GM19324 (cell line): ENCODE results near the gene TCHP.

Experiments used
- ATAC-seq: cut with Tn5 transposase; IDR thresholded peaks from one replicate; pipeline ENCODE4 v1.9.1; 2021; ENCODE audit warnings: mild to moderate bottlenecking, moderate library complexity; ENCODE audit not compliant: unreplicated experiment, low FRiP score

The TCHP gene

DNA sequence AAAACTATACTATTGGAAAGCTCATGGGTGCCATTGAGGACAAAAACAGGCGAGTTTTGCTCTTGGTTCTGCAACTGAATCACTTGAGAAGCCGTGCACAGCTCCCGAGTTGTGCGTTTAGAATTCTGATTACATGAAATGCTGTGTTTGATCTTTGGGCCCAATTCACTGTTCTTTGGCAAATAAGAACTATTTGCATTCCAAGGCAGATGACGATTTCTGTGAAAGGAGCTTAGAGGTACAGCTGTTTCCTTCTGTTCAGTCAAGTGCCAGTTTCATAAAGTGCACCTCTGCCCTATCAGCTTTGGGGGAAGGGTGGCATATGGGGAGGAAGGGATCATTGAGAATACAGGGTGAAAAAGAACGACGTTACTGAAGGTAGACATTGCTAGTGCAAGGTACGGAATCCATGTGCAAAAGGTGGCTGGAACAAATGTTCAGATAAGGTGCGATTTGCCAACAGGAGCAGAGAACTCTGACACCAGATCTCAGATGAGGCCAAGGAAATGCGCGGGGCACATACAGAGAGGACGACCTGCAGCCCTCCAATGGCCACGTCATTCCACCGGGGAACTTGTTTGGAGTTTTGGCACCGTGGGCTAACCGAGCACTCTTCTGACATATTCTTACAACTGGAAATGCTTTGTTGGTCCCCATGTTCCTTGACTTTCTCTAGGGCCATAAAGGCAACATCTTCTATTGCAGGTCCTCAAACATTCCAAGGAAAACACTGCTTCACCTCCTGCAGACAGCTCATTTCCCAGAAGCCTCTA lies 30.1 kb downstream of the TCHP start:
- ATAC-seq = no peak

DNA sequence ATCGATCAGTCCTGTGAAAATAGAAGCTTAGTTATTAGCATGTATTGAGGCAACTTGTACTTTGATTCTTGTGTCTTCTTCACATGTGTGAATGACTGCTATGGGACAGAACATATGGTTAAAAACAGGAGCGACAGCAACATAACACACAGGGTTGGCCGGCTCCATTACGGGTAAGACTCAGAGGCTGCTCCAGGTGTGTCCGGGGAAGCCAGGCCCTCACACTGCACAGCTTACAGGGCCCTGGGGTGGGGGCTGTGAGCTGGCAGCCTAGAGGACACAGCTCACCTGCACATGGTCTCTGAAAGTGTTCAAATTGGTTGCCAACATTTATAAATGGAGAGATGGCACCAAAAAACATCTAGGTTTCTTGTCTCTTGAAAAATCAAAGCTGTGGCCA lies 31.1 kb downstream of the TCHP start:
- ATAC-seq = no peak

DNA sequence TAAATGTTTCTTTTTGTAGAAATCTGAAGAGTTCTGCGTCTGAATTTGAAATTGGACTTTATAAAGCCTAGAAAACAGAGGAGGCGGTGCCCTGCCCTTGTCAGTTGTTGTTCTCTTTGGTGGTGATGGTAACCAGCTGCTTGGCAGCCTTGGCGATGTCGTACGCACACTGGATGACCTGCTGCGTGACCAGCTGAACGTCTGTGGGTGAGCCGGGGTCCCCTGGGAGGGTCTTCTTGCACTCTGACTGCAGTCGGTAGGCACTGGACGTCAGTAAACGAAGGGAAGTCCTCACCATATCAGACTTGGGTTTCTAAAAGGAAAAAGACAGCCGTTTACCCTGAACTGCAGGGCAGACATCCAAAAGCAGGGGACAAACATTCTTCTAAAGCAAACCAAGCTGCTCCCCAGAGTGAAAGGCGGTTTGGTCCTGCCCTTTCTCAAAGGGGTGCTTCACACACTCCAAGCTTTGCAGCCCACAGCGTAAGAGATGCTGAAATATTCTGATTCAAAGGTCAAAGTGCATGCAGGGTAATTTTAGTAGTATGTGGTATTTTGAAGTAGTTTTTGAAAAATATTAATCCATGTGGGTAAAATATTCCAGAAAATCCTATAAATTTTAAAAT lies 32.9 kb downstream of the TCHP start:
- no peak for ATAC-seq

DNA sequence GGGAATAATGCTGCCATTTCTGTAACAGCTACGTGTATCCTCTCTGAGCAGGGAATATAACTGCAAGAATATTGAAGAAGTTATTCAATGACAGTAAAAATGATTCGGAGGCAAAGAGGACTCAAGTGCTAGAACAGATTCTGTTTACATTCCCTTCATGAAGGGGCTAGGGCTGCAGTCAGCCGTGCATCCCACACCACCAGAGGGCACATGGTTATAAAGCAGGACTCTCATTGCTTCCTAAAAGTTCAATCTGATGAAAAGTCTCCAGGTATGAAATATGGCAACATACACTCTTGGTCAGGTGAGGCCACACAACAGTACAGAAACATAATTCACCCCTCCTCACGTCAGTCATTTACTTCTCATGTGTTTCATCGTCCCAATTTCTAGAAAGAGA lies 34.0 kb downstream of the TCHP start:
- ATAC-seq = no peak

DNA sequence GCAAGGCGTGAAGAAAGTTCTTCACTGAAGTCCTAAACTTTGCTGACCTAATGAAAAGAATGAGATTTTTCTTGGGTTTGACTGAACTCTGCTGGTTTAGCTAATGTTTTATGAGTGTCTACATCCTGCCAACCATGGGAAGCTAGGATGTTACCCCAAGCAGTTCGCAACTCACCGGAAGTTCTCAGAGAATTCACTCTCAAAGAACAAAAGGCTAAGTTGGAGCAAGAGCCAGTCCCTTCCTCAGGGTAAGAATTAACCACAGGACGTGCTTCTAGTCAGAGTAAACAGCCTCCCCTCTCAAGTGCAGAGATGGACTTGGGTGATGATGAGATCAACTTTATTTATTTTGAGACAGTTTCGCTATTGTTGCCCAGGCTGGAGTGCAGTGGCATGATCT lies 37.3 kb downstream of the TCHP start:
- no peak for ATAC-seq

DNA sequence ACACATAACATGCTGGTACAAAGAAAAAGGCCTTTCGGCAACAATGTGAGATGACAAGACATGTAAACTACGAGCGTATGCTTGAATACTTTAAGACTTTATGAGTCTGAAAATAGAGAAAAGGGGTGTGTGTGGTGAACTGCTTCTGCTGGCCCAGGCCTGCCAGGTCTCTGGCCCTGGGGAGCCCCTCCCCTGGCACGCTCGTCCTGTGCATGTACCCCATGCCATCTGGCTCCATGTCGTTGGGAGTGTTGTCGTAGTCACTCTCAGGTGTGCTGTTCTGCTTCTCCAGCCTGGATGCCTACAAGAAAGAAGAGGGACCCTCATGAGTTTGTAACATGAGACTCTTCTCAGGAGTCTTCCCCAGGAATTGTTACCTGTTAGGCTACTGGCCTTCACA lies 38.9 kb downstream of the TCHP start:
- no peak for ATAC-seq

DNA sequence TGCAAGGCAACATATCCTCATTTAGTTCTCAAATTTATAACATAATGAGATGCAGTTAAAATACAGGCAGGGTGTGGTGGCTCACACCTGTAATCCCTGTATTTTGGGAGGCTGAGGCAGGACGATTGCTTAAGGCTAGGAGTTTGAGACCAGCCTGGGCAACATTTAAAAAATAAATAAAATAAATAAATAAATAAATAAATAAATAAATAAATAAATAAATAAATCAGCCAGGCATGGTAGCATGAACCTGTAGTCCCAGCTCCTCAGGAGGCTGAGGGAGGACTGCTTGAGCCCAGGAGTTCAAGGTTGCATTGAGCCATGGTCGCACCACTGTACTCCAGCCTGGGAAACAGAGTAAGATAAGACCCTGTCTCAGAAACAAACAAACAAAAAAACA lies 39.4 kb downstream of the TCHP start:
- no peak for ATAC-seq

DNA sequence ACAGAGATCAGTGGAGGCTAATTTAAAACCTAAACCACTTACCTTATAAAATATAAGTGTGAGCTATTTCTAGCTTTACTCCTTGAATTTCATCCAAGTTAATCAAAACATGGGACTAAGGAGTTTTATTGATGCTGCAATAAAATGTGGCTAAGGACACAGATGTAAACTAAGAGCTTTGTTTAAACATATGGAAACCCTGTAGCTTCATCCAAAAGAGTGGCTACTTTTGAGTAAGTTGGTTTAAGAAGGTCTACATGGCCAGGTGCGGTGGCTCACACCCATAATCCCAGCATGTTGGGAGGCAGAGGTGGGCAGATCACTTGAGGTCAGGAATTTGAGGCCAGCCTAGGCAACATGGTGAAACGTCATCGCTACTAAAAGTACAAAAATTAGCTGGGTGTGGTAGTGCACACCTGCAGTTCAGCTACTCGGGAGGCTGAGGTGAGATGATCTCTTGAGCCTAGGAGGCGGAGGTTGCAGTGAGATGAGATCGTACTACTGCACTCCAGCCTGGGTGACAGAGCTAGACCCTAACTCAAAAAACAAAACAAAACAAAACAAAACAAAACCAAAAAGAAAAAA lies 40.4 kb downstream of the TCHP start:
- ATAC-seq = no peak

DNA sequence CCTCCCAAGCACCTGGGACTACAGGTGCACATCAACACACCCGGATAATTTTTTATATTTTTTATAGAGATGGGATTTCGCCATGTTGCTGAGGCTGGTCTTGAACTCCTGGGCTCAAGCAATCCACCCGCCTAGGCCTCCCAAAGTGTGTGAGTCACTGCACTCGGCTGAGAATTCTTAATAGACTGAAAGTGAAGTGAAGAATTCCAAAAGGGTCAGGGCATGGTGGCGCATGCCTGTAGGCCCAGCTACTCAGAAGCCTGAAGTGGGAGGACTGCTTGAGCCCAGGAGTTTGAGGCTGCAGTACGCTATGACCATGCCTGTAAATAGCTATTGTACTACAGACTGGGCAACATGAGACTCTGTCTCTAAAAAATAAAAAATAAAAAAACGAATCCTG lies 43.7 kb downstream of the TCHP start:
- no peak for ATAC-seq

DNA sequence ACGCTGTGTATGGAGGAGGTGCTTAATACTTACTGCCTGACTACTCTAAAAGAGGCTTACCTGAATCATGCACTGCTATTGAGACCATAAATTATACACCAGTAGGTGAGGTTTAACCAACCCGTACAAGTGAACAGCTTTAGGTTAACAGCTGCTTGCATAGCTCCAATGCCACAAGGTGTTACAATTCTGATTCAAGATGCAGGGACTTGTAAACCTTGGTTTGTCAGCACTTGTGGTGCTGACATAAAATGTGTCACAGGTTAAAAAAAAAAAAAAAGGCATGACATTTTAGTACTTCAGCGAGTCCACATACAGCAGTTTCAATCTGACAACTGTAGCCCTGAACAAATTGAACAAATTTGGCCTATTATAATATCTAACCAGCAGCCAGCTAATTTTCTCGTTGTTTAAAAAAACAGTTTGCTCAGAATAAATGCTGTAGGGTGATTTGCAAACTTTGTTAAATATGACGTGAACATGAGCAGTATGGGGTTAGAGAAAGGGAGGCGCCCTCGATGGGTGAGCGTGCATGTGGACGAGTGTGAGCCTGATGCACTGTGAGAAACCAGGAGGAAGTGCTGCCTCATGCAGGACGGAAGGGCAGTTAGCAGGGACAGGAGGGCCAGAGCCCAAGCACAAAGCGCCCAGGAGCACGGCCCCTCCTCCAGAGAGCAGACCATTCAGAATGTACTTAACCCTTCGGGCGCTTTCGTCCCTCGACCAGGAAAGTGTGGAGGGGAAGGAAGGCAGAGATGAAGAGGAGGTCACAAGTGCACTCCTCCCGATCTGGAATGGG lies 44.7 kb downstream of the TCHP start:
- no peak for ATAC-seq

DNA sequence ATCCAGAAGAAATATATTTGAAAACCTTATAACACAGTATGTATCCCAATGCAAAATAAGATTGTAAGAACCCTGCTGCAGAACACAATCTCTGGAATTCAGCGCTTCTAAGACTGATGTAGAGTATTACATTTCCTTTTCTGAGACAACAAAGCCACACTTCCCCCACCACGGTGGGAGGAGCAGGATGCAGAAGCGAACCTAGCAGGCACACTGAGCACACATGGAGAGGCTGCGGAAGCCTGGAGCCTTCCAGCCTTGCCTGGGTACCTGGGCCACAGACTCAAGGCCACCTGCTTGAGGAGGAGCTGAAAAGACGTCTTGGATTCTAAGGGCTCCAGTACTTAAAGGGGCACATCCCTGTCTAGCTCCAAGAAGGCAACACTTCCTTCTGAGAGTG lies 46.4 kb downstream of the TCHP start:
- no peak for ATAC-seq

DNA sequence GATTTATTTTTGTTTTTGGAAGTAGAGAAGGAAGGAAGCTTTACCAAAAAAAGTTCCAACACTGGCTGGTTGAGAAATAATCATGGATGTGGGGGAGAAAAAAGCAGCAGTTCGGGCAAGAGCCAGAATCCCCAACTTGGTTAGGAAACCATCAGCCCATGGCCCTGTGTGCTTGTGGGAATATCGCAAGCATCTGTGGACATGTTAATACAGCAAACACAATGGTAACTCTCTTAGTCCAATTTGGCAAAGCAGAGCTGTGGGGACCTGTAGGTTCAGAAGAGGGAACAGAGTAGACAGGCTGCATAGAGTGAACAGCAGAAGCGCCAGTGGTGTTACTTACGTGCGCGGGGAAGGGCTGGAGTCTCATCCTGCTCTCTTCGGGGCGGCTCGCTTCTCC lies 46.8 kb downstream of the TCHP start:
- ATAC-seq = no peak

DNA sequence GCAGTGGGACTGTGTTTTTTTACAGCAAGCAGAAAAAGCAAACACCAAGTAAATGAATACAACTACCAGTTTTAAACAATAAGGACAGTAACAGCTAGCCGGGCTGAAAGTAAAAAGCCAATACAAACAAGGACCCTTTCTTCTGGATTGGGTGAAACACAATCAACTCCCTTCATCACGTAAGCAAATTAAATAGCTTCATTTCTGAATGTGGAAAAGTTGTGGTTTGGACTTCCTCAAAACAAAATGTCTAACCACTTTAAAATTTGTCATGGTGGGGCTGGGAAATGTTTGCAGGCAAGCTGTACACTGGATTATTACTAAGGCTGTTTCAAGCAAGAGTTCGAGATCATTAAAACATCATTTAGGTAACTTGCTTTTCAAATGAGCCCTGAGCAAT lies 47.4 kb downstream of the TCHP start:
- no peak for ATAC-seq

DNA sequence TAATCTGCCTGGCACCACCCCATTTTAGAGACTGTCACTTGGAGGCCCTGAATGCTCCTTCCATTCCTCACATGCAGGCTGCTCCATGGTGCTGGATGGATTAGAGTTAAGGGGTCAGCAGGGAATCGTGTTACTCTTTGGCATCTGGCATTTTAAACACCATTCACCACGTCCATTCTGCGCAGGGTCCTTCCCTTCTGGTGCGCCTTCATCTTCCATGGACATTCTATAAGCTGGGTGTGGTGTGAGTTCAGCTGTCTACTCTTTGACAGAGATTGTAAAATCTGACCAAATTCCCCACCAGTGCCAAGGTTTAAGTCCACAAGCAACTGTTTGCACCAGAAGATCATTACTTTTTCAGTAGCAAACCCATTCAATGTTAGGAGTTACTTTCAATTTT lies 48.3 kb downstream of the TCHP start:
- ATAC-seq = no peak

DNA sequence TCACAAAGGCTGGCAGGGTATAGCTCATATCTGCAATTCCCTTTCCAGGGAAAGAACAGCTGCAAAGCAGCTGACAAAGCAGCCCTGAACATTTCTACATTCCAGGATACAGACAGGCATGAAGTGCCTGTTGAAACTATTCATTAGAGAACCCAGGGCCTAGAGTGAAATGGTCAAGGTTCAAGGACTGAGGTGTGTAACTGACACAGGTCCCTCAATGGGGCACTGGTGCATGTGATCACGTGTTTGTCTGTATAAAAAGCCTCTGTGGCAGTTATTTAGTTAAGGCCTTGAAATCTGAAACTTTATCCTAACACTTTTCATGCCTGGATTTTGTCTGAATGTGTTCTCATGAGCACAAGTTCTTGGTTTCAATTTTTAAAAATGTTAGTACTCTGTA lies 49.0 kb downstream of the TCHP start:
- ATAC-seq = no peak

DNA sequence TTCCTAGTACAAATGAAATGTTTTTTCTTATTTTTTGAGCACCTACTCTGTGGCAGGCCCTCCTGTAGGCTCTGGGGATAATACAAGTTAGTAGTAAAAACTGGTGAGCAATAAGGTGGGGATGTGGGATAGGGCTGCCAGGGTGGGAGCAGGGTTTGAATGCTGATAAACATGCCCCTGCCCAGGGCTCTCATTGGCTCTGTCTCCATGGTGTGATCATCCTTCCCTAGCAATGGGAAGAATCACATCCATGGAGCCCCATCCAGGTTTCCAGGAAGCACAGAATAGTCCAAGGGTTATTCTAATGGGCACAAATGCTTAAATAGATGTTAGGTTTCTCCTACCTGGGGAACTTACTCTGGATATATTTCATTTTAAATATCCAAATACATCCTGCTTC lies 50.6 kb downstream of the TCHP start:
- ATAC-seq = no peak

DNA sequence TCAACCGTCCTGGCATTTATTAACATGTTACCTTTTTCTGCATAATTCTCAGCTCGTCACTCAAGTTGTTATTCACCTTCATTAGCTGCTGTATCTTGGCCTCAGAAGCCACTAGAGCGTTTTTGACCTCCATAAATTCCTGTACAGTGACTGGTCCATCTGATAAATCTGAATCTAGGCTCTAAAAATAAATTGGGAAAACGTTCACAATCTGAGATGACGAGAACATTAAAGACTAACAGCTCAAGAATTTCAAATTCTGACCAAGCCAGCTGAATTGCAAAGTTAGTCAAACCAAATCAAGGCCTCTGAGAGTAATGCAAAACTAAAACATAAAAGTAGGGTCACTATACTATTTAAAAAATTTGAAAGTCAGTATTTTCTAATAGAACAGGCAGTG lies 51.1 kb downstream of the TCHP start:
- no peak for ATAC-seq

DNA sequence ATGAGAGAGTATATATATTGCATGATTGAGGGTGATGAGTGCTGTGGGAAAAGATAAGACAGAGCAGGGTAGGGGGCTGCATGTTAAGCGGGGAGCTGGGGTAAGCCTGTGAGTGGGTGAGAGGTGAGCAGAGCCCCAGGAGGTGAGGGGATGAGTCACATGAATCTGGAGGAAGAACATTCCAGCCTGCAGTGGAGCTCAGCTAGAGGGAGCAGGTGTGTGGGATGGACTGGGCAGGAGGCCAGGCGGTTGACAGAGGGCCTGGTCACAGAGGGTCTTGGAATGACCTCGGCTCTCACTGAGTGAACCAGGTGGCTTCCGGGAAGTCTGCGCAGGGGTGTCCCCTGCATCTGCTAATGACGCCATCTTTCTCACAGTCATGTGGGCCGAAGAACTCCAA lies 51.7 kb downstream of the TCHP start:
- no peak for ATAC-seq

DNA sequence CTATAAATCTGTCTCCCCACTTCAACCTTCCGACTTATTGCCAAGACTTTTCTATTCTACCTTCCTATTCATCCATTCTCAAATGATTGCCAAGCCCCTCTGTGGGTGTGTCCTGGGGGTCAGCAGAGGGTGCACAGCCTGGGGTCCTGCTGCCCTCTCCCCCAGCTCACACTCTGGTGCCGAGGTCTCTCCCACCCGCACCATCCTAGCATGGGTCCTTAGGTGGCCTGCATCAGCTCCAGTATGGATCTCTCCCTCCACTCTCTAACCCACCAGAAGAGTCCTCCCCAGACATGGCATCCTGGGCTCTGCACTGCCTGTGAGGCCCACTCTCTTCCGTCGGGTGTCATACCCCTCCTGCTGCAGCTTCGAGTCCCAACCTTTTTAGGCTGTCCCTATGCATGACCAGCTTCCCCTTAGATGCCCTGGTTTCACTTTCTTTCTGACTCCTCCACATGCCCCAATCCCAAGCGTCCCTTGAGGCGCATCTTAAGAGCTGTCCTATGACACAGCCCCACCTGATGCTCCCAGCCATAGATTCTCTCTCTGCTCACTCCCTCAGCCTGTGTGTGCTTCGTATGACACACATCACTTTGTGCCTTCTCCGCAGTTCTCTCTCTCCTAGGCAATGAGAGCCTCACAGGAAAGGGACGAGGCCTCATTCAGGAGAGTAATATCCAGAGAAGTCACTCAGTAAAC lies 52.2 kb downstream of the TCHP start:
- no peak for ATAC-seq

DNA sequence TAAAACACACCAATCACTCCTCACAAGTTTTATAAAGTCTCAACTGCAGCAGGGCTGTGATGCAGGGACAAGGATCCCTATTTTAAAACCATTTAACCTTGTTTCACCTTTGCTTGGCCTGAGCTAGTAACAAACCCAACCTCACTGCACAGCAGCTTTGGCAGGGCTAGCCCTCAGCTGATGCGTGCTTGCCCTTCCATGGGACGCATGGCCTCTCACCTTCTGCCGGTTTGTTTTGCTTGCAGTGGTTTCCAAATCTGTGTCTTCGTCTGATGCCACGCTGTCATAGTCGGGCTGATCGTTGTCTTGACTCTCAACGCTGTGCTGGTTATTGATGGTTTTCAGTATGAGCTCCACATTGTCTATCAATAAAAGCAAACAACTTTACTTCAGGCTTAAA lies 52.8 kb downstream of the TCHP start:
- no peak for ATAC-seq

DNA sequence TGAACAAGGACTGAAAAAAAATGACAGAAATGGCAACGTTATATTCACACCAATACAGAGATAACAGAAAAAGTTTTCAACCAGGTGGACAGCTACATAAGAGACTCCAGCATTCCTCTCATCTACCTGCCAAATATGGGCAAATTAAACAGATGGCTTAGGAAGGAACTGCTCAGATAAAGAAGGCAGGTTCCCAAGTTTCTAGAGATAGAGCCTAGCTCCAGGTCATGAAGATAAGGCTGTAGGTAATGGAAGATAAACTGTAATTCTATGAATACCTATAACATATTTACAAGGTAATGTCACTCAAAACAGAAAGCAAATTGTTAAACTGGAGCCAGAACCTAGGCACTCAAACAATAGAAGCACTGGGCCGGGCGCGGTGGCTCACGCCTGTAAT lies 53.6 kb downstream of the TCHP start:
- no peak for ATAC-seq
